BLaER1 (cell line): Measurements from ENCODE around the gene MAST4.
A peak's percentile ranks its signal among the peaks of the same experiment; 100 is the strongest.
"Not testable (repeated sequence)": the region's sequence is repeated elsewhere in the genome, so short reads cannot be mapped to it uniquely, and the experiment has no call there.

Source experiments
- H3K27ac ChIP-seq: shearing (Covaris generic); formaldehyde crosslinking; 2 replicates; pipeline ENCODE4 v1.8.1; 2022
- H3K27me3 ChIP-seq: shearing (Covaris generic); formaldehyde crosslinking; 2 replicates; pipeline ENCODE4 v1.8.1; 2022
- H3K36me3 ChIP-seq: shearing (Covaris generic); formaldehyde crosslinking; 2 replicates; pipeline ENCODE4 v1.8.1; 2022
- H3K4me1 ChIP-seq: shearing (Covaris generic); formaldehyde crosslinking; 2 replicates; pipeline ENCODE4 v1.8.1; 2022
- H3K4me2 ChIP-seq: shearing (Covaris generic); formaldehyde crosslinking; 2 replicates; pipeline ENCODE4 v1.8.1; 2022
- H3K4me3 ChIP-seq: shearing (Covaris generic); formaldehyde crosslinking; 2 replicates; pipeline ENCODE4 v1.8.1; 2022
- H3K9ac ChIP-seq: shearing (Covaris generic); formaldehyde crosslinking; 2 replicates; pipeline ENCODE4 v1.8.1; 2022
- H3K9me3 ChIP-seq: shearing (Covaris generic); formaldehyde crosslinking; 2 replicates; pipeline ENCODE4 v1.8.1; 2022
- H4K20me1 ChIP-seq: shearing (Covaris generic); formaldehyde crosslinking; 2 replicates; pipeline ENCODE4 v1.8.1; 2022
- Cebpa-rat ChIP-seq: shearing (Covaris generic); IDR thresholded peaks from 2 replicates; pipeline ENCODE4 v1.8.1; 2022

Gene MAST4

DNA sequence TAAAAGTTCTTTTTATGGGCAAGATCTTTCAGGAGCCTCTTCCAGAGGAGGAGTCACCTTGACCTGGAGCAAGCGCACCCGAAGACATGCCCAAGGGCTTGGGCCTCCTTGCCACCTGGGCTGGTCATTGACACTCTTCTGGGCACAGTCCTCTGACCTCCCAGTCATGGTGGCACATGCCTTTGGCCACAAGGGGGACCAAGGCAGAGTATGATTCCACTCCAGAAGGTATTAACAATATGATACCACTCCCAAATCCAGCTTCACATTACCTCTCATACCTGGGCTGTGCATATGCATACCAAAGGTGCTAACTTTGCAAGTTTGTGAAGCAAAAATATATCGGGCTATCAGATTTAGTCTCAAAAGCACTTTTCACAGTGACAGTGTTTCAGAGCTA is 84.6 kb downstream of the MAST4 start:
- H3K27me3 ChIP-seq = no peaks in the 10 kb centered on the region
- H3K9ac ChIP-seq = no peak overlapping the region
- no peak overlapping the region for H3K4me2 ChIP-seq
- H3K36me3 ChIP-seq = no peaks in the 10 kb centered on the region
- no peaks in the 10 kb centered on the region for H4K20me1 ChIP-seq
- no peak overlapping the region for H3K4me3 ChIP-seq
- H3K4me1 ChIP-seq = no peaks in the 10 kb centered on the region
- no peak for TF ChIP-seq Cebpa-rat
- H3K9me3 ChIP-seq = no peaks in the 10 kb centered on the region
- no peak overlapping the region for H3K27ac ChIP-seq

DNA sequence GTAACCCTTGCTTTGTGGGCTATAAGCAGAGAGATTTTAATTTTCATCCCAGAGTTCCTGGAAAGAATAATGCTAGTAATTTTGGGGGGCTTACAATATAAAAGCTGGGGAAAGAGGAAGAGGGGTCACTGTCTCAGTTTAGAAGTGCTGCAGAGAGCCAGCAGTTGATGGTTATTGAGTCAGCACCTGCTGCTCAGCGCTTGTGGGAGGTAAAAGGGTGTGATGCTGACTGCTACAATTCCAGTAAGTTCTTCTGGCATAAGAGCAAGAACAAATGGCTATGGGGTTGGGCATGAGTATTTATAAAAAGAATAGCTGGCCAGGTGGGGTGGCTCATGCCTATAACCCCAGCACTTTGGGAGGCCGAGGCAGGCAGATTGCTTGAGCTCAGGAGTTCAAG is 88.5 kb downstream of the MAST4 start:
- H3K27me3 ChIP-seq = no peaks in the 10 kb centered on the region
- no peak overlapping the region for H3K4me2 ChIP-seq
- H3K4me3 ChIP-seq = no peak overlapping the region
- no peak overlapping the region for H3K27ac ChIP-seq
- no peak overlapping the region for H3K9ac ChIP-seq
- no peaks in the 10 kb centered on the region for H3K9me3 ChIP-seq
- no peak for TF ChIP-seq Cebpa-rat
- no peaks in the 10 kb centered on the region for H4K20me1 ChIP-seq
- H3K4me1 ChIP-seq = no peaks in the 10 kb centered on the region
- H3K36me3 ChIP-seq = no peaks in the 10 kb centered on the region

DNA sequence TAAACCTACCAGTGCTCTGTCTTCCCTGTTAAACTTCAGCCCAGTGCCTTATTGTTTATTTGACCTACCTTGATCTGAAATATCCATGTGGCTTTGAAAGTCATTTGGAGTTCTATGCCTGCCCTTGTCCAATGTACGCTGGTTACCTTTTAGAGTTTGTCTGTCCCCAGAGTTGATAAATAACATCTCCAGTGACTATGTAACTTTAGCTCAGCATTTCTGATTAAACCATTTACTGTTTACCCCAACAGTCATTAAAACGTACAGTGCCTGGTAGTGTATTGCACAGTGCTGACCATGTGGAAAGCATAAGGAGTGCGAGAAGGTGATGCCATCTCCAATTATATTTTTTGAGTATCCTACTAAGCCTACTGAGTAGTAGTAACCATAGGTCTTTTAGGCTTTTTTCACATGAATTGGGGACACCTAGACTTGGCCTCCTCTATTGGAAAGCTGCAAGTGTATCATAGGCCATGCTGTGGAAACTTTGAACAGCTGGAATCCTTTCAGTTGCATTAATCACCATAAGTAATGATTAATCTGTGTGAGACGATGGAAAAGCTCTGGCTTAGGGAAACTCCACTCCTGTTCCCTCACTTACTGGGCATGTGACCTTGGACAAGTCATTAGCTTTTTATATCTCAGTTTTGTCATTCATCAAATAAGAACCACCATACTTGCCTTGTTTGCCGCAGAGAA is 93.5 kb downstream of the MAST4 start:
- no peaks in the 10 kb centered on the region for H3K27me3 ChIP-seq
- no peak overlapping the region for H3K4me2 ChIP-seq
- no peak for TF ChIP-seq Cebpa-rat
- no peak overlapping the region for H3K27ac ChIP-seq
- no peaks in the 10 kb centered on the region for H3K9me3 ChIP-seq
- H3K4me1 ChIP-seq = no peaks in the 10 kb centered on the region
- no peaks in the 10 kb centered on the region for H3K36me3 ChIP-seq
- no peaks in the 10 kb centered on the region for H4K20me1 ChIP-seq
- no peak overlapping the region for H3K4me3 ChIP-seq
- no peak overlapping the region for H3K9ac ChIP-seq

DNA sequence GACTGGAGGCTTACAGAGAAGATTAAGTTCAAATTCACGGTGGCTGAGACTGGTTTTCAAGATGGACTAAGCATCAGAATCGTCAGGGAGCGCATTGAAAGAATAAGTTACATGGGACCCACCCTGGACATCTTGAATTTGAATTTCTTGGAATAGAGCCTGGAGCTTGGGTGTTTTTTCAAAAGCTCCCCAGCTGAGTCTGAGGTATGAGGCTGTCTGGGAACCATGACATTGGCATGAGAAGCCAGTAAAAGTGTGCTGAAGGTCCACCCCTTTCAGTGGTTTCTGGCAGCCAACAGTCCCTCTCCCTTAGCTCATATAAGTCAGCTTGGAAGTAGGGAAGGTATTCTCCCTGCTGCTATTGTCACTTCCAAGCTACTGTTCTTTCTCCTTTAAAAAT is 97.8 kb downstream of the MAST4 start:
- Histone ChIP-seq H3K27me3 (no peaks in the 10 kb centered on the region), H3K4me1 (no peaks in the 10 kb centered on the region), H4K20me1 (no peaks in the 10 kb centered on the region), H3K9me3 (no peaks in the 10 kb centered on the region), H3K4me3 (no peak overlapping the region), H3K9ac (no peak overlapping the region), H3K4me2 (no peak overlapping the region), H3K36me3 (no peaks in the 10 kb centered on the region), H3K27ac (no peak overlapping the region)
- no peak for TF ChIP-seq Cebpa-rat

DNA sequence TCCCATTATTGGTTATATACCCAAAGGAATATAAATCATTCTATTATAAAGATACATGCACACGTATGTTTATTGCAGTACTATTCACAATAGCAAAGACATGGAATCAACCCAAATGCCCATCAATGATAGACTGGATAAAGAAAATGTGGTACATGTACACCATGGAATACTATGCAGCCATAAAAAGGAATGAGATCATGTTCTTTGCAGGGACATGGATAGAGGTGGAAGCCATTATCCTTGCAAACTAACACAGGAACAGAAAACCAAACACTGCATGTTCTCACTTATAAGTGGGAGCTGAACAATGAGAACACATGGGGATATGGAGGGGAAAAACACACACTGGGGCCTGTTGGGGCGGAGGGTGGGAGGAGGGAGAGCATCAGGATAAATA is 99.6 kb downstream of the MAST4 start:
- not testable (repeated sequence) for H3K9me3 ChIP-seq, H4K20me1 ChIP-seq, H3K4me1 ChIP-seq, H3K4me2 ChIP-seq, H3K36me3 ChIP-seq, H3K4me3 ChIP-seq, H3K27ac ChIP-seq, H3K9ac ChIP-seq, H3K27me3 ChIP-seq

DNA sequence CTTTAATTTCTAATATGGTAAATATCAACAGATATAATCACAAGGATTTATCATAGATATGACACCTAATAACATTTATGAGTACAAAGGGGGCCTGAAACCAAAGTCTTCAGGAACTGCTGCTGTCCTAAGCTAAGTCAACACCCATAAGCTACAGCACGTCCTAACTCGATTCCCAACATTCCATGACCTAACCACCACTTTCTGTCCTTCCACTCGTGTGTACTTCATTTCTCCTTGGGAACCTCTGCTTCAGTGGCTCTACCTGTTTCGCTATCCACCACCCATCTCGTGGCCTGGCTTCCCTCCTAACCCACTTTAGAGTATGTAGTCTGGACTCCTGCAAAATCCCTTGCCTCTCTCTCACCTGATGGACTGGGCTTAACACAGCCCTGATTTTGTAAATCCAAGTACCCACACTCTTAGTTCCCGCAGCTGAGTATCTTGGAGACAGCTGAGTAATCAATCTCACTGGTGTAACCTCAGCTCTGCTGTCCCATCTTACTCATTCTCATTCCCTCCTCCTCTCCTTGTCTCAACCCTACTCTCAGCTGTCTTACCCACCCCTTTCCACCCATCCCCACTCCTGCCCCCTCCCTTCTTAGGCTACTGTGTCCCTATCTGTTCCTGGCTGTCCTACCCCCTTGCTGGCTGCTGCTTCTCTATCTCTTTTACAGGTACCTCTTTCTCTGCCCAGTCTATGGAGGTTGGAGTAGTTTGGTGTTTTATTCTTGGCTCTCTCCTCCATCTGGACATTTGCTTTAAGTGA is 101.8 kb downstream of the MAST4 start:
- no peak for TF ChIP-seq Cebpa-rat

DNA sequence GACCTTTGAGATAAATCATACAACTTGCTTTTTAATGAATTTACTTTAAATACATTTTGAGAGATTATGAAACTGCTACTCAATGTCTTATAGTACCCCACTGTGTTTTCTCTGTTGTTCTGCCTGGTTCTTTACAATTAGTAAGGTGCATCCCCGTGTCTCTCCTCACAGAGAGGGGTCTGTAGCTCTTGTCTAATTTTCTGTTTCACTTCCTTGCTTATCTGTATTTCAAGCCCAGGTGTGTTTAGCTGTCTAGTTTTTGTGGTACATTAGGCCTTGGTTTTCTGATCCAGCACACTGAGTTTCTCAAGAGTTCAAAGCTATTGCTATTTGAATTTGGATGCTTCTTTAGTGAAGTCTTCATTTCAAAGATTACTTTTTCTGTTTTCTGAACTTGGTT is 105.1 kb downstream of the MAST4 start:
- Histone ChIP-seq H3K4me3 (no peak overlapping the region), H3K36me3 (no peaks in the 10 kb centered on the region), H3K4me1 (peaks cover 22% of the 10 kb centered on the region), H3K9ac (no peak overlapping the region), H3K9me3 (no peaks in the 10 kb centered on the region), H3K27me3 (no peaks in the 10 kb centered on the region), H4K20me1 (no peaks in the 10 kb centered on the region), H3K27ac (no peak overlapping the region), H3K4me2 (no peak overlapping the region)
- TF ChIP-seq Cebpa-rat = no peak

More for the DNA sequence above, 101.8 kb downstream of the MAST4 start:
- no peak overlapping the region for H3K4me2 ChIP-seq
- no peak overlapping the region for H3K27ac ChIP-seq
- H3K9ac ChIP-seq = no peak overlapping the region
- no peaks in the 10 kb centered on the region for H4K20me1 ChIP-seq
- H3K4me3 ChIP-seq = no peak overlapping the region
- no peaks in the 10 kb centered on the region for H3K27me3 ChIP-seq
- no peaks in the 10 kb centered on the region for H3K9me3 ChIP-seq
- H3K36me3 ChIP-seq = no peaks in the 10 kb centered on the region
- H3K4me1 ChIP-seq = peaks cover 5% of the 10 kb centered on the region; the same call in 1 of the 2 replicates

DNA sequence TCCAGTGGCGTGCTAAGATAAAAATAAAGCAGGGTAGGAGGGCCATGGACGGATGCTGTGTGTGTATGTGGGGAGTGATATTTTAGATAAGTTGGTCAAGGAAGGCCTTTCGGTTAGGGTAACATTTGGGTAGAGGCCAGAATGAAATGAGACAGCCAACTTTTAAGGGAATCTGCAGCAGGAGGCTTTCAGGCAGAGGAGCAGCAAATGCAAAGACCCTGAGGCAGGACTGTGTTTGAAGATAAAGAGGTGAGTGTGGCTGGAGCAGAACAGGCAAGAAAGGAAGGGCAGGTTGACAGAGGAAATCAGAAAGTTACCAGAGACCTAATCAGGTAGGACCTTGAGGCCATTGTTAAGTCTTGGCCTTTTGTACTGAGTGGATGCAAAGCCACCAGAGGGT is 106.2 kb downstream of the MAST4 start:
- Histone ChIP-seq H3K27me3 (no peaks in the 10 kb centered on the region), H3K4me3 (no peak overlapping the region), H3K36me3 (no peaks in the 10 kb centered on the region), H4K20me1 (no peaks in the 10 kb centered on the region), H3K9ac (no peak overlapping the region), H3K4me2 (no peak overlapping the region), H3K9me3 (no peaks in the 10 kb centered on the region), H3K4me1 (peaks cover 22% of the 10 kb centered on the region), H3K27ac (no peak overlapping the region)
- TF ChIP-seq Cebpa-rat = no peak

DNA sequence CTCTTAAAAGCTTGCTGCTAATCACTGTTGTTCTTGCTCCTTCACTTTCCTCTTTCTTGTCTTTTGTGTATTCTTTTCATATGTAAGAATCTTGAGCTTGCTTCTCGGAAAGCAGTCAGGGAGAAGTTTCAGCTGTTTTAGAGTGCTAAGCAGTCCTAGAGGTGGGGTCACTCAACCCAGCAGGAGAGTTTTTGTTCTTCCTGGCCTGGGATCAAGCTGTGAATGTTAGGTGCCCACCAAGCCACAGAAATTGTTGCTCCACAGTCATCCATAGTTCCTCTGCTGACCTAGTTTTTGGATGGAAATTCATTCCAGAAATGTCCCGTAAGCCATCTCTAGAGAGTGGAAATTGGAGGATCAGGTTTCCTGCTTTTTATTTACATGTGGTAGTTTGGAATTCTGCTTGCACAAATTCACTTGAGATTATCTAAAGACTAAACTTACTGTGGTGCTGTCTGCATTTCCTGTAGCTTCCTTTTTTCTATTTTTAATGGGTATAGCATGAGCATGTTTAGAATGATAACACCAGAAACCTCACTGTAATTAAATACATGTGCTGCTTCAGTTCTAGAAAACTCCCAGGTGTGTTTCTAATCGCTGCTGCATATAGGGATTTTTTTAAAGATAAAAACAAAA is 108.7 kb downstream of the MAST4 start:
- H3K4me3 ChIP-seq = no peak overlapping the region
- no peaks in the 10 kb centered on the region for H3K36me3 ChIP-seq
- H3K9ac ChIP-seq = no peak overlapping the region
- peak overlapping the region; percentile 32; the same call in 1 of the 2 replicates for H3K27ac ChIP-seq
- H3K27me3 ChIP-seq = no peaks in the 10 kb centered on the region
- no peaks in the 10 kb centered on the region for H4K20me1 ChIP-seq
- no peaks in the 10 kb centered on the region for H3K9me3 ChIP-seq
- TF ChIP-seq Cebpa-rat = no peak
- peaks cover 20% of the 10 kb centered on the region for H3K4me1 ChIP-seq
- peak overlapping the region; percentile 63 for H3K4me2 ChIP-seq

DNA sequence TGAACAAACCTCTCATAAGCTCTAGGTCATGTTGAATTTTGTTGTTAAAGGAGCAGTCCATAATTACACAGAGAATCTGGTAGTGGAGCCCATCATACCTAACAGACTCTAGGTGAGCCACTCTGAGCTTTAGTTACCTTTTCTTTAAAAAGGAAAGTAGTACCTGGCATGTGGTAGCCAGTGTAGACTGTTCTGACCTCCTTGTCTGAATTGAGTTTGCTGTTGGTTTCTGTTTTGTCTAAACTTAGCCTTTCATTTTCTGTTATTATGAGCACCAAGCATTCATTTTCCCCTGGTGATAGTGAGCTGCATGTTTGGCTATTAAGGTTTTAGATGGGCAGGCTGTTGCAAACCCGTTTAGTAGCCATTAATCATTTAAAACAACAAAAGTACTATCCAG is 112.2 kb downstream of the MAST4 start:
- no peak overlapping the region for H3K4me3 ChIP-seq
- H3K9me3 ChIP-seq = peaks cover 10% of the 10 kb centered on the region
- no peaks in the 10 kb centered on the region for H3K36me3 ChIP-seq
- no peaks in the 10 kb centered on the region for H4K20me1 ChIP-seq
- H3K27me3 ChIP-seq = no peaks in the 10 kb centered on the region
- no peak for TF ChIP-seq Cebpa-rat
- no peak overlapping the region for H3K4me2 ChIP-seq
- no peak overlapping the region for H3K9ac ChIP-seq
- H3K4me1 ChIP-seq = peaks cover 18% of the 10 kb centered on the region
- no peak overlapping the region for H3K27ac ChIP-seq
